ENCODE data around the gene SNORC.
"Not testable (repeated sequence)": the region's sequence is repeated elsewhere in the genome, so short reads cannot be mapped to it uniquely, and the experiment has no call there.

The SNORC gene

DNA sequence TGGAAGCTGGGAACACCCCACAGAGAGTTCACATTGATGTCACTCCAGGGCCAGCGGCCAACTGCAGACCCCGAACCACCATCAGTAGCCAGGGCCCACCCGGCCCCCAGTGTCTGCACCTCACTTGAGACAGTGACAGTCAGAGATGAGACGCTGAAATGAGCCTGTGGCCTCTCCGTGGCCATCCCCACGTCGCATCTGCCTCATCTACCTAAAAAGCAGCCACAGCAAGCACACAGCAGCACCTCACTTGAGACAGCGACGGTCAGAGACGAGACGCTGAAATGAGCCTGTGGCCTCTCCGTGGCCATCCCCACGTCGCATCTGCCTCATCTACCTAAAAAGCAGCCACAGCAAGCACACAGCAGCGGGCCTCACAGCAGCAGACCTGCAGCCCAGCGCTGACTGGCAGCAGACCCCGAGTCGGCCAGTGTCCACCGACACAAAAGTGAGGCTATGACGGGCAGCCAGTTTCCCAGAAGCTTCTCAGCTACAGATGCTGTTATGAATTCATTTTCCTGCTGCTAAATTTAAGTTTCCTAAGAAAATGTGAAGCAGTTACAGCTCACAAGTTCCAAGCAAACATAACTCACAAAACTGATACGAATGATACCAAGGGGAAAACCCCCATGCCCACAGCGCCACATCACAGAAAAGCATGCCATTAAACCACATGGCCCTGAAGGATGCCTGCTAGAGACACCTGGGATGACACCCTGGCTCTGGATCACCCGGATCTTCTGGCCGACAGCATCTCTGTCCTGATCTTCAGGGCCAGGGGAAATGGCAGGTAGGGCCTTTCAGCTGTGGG is 27.7 kb downstream of the SNORC start:
- no peak overlapping the region for H3K4me3 ChIP-seq (ENCODE audit: low read depth, low read length)
- TF ChIP-seq CTCF (IDR thresholded peaks at IDR 0.05; ENCODE audit: borderline replicate concordance, insufficient read depth, low read depth, low read length): no peak

DNA sequence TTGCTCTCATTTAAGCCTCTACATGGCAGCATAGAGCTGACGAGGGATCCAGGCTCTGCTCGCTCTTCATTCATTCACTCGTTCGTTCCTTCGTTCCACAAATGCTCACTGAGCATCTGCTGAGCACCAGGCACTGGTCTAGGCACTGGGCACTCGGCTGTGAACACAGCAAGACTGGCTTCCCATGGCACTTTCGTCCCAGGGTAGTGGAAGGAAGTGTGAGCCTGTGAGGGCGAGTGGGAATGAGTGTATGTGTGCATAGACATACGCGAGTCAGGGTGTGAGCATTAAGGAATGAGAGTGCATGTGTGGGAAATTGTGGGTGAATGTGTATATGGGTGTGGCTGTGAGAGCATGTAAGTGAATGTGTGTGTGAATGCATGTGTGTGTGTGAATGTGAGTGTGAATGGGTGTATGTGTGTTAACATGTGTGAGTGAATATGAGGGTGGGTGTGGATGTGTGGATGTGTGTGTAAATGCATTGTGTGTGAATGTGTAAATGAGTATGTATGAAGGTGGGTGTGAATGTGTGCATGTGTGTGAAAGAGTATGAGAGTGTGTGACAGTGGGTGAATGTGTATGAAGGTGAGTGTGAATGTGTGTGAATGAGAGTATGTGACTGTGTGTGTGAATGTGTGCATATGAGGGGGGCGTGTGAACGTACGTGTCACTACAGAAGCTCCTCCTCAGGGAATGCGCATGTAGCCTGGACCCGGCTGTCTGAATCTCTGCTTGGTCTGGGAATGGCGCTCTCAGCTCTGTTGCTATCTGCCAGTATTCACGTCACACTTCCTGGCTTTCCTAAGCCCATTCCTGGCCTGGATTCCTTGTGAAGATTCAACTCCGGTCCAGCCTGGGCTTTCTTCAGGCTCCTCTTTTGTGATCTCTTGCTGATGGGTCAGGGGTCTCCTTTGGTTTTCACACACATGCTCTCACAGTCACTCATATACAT is 28.8 kb downstream of the SNORC start:
- no peak overlapping the region for H3K4me3 ChIP-seq (ENCODE audit: low read depth, low read length)
- TF ChIP-seq CTCF (IDR thresholded peaks at IDR 0.05; ENCODE audit: borderline replicate concordance, insufficient read depth, low read depth, low read length): no peak

DNA sequence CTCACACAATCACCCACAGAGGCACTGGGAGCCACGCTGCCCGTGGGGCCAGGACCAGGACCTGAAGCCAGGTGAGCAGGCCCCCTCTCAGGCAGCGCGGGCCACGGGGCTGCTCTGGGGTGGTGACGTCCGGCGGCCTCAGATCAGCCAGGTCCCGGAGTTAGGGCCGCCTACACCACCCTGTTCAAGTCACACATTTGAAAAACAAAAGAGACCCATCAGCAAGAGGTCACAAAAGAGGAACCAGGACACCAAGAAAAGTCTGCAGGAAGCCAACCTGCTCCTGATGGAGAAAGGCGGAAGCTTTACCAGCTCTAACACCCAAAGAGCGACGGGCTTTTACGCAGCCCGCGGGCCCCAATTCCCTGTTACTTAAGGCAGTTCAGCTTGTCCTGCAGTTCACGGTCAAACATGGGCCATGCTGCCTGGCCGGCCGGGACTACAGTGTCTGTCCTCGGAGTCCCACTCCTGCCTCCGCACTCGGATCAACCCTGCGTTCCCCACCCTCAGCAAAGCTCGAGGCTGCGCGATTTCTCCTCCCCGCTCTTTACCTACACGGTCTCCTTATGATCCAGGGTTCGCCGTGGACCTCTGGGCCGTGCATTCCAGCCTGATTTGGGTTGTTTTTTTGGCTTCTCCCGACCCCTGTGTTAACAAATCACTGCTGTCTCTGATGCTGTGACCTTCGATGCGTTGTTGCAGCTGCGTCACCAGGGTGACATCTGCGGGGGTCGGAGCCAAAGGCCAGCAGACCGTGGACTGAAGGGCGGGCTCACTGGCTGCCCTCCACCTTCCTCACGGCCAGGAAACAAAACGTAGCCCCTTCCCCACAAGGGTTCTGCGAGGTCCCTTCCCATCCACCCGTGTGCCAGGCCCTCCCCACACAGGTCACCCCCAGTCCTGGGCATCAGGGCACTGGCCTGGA is 31.0 kb downstream of the SNORC start:
- no peak for TF ChIP-seq CTCF (IDR thresholded peaks at IDR 0.05; ENCODE audit: borderline replicate concordance, insufficient read depth, low read depth, low read length)
- no peak overlapping the region for H3K4me3 ChIP-seq (ENCODE audit: low read depth, low read length)

- TF ChIP-seq CTCF (IDR thresholded peaks at IDR 0.05; ENCODE audit: borderline replicate concordance, insufficient read depth, low read depth, low read length): no peak
- H3K4me3 ChIP-seq (ENCODE audit: low read depth, low read length): no peak overlapping the region
These were observed 31.9 kb downstream of the SNORC start for GRCh38 chr2:232901736-232902578.

GRCh38 chr2:232903989-232904388 is 33.9 kb downstream of the SNORC start:
- TF ChIP-seq CTCF (IDR thresholded peaks at IDR 0.05; ENCODE audit: borderline replicate concordance, insufficient read depth, low read depth, low read length): no peak
- H3K4me3 ChIP-seq (ENCODE audit: low read depth, low read length): no peak overlapping the region

DNA sequence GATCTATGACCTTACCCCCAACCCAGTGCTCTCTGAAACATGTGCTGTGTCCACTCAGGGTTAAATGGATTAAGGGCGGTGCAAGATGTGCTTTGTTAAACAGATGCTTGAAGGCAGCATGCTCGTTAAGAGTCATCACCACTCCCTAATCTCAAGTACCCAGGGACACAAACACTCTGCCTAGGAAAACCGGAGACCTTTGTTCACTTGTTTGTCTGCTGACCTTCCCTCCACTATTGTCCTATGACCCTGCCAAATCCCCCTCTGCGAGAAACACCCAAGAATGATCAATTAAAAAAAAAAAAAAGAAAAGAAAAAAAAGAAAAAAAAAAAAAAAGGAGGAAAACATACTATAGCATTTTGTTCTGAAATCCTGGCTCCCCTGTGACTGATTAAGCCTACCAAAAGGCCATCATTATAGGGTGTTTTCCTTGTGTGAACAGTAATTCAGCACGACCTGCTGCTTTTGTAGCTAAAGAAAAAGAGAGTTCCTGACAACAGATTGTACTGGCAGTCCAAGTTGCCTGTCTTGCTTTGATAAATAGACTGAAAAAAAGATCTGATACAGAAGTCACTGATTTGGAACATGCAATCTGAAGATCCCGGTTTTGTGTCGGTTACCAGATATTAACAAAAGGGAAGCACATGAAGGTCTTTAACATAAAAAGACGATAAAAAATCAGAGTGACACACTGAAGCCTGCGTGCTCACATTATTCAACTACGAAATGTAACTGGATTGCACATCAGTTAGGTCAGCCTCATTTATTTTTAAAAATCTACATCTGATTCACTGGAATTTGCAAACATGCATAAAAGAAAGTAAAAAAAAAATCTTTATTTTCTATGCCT is 37.0 kb downstream of the SNORC start:
- not testable (repeated sequence) for H3K4me3 ChIP-seq (ENCODE audit: low read depth, low read length)

DNA sequence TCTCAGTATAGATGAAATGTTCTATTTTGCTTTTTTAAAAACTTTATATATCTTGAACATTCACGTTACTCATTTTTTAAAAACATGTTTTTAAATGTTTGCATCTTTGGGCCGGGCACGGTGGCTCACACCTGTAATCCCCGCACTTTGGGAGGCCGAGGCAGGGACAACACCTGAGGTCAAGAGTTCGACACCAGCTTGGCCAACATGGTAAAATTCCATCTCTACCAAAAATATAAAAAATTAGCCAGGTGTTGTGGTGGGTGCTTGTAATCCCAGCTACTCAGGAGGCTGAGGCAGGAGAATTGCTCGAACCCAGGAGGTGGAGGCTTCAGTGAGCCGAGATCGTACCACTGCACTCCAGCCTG is 37.6 kb downstream of the SNORC start:
- H3K4me3 ChIP-seq (ENCODE audit: low read depth, low read length): not testable (repeated sequence)

All from GM12875 (cell line).